NCI-H345 treated with DMSO at 0.1 percent for 48 hours (cell line): ENCODE results near the gene DOLPP1.

ENCODE experiments used
- DNase-seq: peaks from one replicate; lab custom pipeline; 2025; ENCODE audit not compliant: unreplicated experiment; lab: John Stamatoyannopoulos, UW

The DOLPP1 gene

DNA sequence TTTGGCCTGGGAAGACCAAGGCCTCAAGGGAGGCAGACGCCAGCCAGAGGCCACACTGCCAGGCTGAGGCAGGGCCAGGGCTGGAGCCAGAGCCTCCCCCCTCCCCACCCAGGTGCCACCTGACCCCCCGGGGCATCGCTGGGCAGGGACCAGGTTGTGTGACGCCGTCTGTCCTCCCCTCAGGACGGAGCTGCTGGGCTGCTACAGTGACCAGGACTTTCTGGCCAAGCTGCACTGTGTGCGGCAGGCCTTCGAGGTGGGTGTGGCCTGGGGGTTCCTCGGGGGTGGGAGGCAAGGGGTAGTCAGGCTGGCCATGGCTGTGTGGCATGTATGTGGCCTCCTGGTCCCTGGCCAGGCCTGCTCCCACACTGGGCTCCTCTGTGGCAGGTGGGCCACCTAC lies 17.9 kb upstream of the DOLPP1 start:
- DNase-seq = no peak

DNA sequence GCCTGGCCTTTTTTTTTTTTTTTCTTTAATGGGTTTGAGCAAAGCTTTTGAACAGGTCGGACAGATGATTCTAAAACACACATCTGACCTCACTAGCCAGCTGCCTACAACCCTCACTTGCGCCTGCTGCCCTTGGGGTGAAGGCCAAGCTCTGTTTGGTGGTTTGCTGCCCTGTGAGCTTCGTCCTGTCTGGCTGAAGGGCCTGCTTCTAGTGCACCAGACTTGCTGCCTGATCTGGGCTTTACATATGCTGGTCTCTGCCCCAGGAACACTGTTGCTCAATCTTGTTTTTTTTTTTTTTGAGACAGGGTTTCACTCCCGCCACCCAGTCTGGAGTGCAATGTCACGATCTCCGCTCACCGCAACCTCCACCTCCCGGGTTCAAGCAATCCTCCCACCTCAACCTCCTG lies 16.4 kb upstream of the DOLPP1 start:
- no peak for DNase-seq

DNA sequence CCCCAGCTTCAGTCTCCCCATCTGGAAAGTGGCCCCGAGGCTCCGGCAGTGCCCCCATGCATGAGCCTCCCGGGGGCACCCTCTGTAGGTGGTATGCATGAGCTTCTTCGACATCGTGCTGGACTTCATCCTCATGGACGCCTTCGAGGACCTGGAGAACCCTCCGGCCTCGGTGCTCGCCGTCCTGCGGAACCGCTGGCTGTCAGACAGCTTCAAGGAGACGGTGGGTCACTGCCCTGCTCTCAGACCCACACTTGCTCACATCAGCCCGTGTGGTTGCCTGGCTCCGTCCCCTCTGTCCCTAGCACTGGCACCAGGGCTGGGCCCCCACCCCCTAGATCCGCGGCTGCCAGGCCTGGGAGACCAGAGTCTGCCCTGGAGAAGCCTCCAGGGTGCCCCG lies 12.8 kb upstream of the DOLPP1 start:
- DNase-seq = no peak

DNA sequence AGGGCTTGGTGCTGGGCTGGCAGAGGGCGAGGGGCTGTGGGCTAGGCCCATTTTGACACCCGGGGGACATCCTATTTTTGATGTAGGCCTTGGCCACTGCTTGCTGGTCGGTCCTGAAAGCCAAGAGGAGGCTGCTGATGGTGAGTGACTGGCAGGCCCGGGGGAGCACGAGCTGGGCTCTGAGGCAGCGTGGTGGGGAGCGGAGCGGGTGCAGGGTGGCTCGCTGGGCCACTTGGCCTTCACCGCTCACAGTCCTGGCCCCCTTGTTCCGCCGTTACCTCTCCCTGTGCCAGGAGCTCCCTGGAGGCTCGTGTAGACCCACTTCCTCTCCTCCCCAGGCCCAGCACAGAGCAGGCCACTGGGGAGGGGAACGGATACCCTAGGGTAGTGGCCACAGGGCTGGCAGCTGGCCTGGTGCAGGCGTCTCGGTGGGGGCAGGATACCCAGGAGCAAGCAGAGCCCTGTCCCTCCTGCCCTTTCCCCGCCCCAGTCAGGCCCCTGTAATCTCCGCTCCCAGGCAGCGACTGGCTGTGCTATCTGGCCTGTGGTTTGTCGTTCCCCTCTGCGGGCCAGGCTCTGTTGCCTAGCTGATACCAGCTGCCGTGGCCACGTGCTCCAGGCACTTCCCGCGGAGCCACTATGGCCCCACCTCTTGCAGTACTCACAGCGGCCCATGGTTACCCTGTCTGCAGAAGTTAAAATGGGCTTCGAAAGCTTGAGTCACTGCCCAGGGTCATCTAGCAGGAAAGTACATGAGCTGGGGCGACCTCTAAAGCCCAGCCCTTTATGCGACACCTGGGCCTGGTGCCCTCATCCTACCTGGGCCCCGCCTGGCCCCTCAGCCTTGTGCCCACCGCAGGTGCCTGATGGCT lies 11.7 kb upstream of the DOLPP1 start:
- DNase-seq = no peak

DNA sequence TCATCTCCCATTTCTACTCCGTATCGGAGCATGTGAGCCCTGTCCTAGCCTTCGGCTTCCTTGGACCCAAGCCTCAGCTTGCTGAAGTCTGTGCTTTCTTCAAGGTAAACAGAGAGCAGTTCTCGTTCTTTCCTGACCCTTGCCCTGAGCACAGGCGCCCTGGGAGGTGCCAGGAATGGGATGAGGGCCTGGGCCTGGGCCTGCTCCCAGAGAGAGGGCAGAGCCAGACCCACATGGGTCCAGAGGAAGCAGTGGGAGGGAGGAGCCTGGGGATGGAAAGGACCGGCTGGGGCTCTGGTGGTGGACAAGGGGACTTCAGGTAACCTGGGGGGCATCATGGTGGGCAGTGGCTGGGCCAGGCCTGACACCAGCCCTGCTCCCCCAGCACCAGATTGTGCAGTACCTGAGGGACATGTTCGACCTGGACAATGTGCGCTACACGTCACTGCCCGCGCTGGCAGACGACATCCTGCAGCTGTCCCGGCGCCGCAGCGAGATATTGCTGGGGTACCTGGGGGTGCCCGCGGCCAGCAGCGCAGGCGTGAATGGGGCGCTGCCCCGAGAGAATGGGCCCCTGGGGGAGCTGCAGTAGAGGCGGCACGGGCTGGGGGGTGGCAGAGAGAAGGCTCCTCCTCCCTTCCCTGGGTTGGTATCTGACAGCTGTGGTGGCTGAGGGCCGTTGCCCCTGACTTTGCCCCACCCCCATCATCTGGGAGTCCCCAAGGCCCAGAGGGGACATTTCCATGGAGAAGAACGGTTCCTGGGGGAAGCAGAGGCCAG lies 10.9 kb upstream of the DOLPP1 start:
- DNase-seq = no peak

DNA sequence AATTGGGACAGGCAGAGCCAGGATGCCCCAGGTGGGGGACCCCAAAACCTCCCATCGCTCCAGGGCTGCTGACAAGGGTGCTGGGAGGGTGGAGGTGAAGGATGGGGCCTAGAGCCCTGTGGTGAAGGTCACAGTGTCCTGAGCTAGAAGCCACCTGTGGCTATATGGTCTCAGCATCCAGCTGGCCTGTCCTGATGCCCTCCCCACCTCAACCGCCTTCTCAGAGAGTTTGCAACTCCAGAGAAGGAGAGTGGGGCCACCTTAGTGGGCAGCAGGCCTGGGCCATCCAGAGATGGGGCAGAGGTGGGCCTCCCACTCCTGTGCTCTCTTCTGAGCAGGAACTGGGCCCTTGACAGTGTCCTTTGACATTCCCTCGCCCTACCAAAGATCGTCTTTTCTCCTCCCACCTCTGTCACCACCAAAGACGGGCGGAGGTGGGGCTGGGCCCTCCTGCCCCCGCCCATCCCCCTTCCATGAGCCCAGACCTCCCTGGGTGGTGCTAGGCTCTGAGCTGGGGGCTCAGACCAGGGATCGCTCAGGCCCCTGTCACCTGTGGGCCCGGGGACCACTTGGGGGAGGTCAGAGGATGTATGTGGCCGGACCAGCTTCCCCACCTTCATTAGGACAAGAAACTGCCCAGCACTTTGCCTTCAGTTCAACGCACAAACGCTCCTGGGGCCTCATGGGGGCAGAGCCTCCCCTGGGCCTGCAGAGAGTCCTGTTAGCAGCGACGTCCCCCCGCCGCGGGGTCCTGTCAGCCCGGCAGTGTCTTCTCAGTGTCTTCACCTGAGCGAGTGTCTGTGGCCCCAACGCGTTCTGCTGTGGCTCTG lies 10.0 kb upstream of the DOLPP1 start:
- DNase-seq = no peak

DNA sequence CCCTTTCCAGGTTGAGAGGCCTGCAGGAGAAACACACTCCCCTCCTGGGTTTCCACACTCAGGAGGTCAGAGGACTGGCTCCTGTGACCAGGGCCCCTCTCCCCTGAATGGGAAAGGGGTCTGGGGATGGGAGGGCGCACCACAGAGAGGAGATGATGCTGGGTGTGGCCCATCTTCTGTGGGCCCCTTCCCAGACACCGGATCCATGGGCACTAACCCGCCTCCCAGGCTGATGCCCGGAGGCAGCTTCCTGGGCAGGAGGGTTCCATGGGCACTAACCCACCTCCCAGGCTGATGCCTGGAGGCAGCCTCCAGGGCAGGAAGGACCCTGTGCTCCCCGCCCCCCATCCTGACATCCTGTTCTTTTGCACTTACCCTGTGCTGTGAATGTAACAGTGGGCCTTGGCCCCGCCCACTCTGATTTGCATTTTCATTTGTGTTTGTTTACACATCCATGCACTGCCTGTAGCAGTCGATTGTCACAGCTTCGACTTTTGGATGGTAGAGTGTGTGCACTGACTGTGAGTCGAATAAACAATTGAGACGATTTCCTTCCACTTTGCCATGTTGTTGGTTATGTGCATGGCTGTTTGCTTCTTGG lies 9.3 kb upstream of the DOLPP1 start:
- no peak for DNase-seq

DNA sequence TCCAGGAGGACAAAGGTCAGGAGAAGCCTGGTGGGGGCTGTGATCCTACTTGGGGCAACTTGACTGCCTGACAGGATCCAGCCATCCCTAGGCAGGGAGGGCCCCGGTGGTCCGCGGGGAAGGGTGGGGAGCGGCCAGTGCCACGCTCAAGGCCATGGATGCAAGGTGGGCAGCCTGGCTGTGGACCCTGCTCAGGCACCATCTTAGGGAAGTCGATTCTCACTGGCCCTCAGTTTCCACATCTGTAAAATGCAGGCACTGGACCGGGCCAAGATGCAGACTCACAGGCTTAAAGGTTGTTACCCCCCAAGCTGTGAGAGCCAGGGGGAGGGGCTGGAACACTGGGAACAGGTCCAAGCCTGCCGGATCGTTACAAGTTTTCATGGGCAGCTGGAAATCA lies 8.7 kb upstream of the DOLPP1 start:
- DNase-seq = no peak

DNA sequence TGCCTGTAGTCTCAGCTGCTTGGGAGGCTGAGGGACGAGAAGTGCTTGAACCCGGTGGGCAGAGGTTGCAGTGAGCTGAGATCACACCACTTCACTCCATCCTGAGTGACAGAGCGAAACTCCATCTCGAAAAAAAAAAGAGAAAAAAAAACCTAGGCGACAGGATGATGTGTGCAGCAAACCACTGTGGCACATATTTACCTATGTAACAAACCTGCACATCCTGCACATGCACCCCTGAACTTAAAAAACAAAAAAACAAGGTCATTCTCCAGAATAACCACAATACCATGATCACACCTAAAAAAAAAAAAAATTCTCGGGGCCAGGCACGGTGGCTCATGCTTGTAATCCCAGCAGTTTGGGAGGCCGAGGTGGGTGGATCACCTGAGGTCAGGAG lies 7.5 kb upstream of the DOLPP1 start:
- no peak for DNase-seq

DNA sequence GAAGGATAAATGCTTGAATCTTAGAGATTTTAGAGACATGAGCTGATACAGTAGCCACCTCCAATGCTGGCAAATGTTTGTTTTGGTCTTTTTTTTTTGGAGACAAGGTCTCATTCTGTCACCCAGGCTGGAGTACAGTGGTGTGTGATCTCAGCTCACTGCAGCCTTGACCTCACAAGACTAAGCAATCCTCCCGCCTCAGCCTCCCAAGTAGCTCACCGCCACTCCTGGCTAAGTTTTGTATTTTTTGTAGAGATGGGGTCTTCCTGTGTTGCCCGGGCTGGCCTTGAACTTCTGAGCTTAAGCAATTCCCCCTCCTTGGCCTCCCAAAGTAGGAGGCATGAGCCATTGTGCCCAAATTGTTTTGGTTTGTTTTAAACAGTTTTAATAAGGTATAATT lies 6.8 kb upstream of the DOLPP1 start:
- no peak for DNase-seq

DNA sequence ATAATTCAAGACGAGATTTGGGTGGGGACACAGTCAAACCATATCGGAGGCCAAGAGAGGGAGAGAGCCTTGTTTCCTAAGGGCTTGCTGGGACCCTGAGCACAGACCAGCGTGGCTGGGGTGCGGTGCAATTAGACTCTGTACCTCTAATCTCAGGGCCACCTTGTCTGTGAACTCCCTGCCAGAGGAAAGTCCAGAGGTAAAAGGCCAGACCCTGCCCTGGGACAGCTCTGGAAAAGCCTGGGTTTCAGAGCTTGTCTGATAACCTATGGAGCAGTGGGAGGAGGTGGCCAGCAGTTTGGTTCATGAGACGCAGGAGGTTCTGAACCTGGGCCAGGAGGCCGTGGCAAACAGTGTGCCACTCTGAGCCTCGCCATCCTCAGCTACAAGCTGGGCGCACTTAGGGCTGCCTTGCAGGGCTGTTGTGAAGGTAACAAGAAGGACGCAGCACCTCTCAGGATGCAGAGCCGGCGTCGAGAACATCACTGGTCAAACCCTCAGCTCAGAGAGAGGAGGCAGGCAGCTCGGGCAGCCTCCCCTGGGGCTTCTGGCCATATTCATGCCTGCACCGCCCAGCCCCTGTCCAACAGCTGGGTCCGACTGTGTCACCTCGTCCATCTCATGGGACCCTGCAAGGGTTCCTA lies 4.8 kb upstream of the DOLPP1 start:
- DNase-seq = no peak

DNA sequence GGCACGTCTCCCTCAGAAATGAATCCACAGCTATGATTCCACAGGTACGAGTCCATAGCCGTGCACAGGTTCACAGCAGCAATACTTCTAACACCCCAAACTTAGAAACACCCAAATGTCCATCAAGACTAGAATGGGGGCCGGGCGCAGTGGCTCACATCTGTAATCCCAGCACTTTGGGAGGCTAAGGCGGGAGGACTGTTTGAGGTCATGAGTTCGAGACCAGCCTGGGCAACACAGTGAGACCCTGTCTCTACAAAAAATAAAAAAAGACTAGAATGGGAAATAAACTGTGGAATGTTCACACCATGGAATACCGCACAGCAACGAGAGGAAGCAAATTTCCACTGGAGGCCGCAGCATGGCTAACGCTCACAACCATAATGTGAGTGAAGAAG lies 4.3 kb upstream of the DOLPP1 start:
- DNase-seq = no peak

DNA sequence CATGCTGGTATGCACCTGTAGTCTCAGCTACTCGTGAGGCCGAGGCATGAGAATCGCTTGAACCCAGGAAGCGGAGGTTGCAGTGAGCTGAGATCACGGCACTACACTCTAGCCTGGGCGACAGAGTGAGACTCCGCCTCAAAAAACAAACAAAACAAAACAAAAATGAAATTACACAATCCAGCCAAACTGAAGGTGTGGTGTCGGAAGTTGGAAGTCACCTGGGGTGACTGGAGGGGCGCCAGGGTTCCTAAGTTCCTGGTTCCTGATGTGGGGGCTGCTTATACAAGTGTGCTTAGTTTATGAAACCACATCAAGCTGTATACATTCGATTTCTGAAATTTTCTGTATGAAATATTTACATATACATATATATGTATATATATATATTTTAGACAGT lies 3.7 kb upstream of the DOLPP1 start:
- DNase-seq = no peak

DNA sequence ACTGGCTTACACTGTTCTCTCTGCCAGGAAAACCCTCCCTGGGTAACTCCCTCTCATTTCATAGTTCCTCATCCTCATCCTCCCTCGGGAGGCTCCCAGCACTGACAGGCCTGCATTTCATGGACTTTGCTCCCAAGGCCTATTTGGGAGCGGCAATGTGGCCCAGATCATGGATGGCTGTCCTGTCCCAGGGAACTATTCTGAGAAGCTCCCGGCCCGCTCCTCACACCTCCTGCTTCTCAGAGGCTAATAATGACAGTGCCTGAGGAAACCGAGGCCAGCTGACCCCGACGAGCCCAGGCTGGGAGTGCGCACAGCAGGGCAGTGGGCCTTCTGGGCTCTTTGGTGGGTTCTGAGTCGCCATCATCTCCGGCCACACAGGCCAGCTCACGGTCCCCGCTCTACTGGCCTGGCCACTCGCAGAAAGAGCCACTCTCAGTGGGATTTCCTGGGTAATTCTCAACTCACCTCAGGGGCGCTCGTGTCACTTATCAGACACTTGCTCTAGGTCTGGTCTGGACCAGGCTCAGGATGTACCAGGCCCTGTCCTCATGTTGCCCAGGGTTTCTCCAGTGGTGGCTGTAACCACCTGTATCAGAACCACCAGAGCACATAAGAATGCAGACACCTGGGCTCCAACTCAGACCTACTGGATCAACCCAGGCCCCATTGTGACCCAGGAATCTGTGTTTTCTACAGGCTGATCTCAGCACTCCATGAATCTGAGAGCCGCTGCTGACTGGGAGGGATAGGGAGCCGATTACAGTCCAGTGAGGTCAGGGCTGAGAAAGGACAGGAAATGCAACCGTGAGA lies 2.0 kb upstream of the DOLPP1 start:
- no peak for DNase-seq

DNA sequence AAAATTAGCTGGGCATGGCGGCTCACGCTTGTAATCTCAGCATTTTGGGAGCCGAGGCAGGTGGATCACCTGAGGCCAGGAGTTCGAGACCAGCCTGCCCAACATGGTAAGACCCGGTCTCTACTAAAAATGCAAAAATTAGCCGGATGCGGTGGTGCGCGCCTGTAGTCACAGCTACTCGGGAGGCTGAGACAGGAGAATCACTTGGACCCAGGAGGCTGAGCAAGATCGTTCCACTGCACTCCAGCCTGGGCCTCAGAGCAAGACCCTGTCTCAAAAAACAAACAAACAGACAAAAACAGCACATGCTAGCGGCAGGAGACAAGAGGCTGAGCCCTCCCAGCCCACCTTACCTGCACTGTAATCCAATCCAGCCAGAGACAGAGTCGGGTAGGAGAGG lies 1.1 kb upstream of the DOLPP1 start:
- DNase-seq = no peak

DNA sequence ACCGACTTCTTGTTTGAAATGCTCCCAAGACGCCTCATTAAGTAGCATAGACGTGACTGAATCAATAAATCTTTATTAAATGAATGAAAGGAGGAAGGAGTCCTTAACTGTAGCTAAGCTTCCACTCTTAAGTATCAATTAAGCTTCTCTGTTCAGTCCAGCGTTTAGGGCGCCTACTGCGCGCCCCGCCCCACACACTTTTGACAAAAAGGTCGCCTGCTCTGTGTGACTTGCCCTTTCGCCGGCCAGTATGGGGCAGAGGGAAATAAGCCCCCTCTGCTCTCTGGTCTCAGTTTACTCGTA lies 662 bp upstream of the DOLPP1 start:
- DNase-seq = no peak

DNA sequence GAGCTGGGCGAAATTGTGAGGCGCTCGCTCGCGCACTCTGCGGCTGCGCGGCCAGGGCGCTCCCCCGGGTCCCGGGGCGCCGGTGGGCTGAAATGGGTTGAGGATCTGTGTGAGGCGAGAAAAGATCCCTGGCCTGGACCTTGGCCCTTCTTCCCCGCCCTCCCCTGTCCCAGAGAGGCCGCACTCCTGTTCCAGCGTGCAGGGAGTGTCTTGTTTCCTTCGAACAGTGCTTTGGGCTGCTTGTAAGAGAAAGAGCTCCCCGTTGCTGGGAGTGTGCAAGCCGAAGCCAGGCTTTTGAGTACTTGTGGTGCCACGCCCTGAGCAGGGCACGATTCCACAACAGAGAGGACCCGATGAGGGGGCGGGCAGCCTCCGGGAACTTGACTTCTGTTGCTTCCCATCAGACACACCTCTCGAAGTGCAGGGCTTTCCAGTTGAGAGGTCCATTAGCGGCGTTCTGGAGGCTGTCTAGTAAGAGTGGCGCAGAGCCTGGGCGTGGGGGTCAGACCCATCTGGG lies 535 bp downstream of the DOLPP1 start:
- no peak for DNase-seq

DNA sequence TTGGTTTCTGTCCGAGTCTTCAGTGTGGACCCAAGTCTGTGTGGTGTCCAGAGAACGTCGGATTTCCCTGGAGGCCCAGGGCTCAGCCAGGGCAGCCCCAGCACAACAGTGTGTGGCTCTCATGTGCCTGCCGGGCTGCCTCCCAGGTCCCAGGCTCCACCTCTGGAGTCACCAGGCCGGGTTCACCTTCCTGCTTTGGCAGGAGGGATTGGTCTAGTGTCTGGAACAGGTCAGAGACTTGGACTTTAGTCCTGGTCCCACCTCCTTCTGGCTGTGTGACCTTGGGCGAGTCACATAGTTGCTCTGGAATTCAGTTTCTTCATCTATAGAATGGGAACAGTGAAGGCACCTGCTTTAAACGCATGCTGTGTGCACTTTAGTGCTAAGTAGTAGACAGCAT lies 3.2 kb downstream of the DOLPP1 start:
- no peak for DNase-seq

DNA sequence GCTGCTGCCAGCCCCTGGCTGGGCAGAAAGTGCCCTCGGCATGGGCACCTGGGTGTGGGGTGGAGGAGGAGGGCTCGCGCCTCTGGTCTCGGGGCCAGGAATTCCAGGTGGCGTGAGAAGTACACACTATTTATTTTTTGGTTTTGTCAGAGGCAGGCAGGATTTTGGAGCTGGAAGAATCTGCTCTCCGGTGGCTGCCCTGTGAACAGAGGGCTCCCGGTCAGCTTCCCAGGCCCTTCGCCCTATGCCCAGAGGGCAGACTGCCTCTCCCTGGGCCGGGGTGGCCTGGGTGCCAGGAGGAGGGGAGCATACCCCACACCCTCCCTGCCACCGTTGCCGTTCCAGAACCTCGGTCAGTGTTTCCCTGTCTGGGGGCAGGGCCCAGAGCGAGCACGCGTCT lies 8.3 kb downstream of the DOLPP1 start:
- DNase-seq = no peak
